Measurements from ENCODE around the gene IGDCC3.

Gene IGDCC3

GRCh38 chr15:65338823-65339222, 39.0 kb downstream of the IGDCC3 start:
- DNase-seq, result no peak

DNA sequence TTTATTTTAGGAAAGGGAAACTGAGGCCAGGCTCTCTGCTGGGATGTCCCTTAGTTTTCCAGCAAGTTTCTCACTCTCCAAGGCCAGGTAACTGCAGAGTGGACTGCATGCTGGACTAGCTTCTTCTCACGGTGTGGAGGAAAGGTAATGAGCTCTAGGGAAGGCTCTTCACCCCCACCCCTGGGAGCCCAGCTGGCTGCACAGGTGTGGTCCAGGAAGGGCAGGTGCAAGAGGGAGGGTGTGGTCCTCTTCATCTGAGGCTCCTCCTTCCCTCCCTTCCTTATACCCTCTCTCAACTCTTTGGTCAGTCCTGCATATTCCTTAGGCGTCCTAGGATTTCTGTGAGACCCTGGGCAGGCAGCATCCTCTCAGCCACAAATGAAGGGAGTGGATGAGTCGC, 39.4 kb downstream of the IGDCC3 start:
- DNase-seq, result no peak

DNA sequence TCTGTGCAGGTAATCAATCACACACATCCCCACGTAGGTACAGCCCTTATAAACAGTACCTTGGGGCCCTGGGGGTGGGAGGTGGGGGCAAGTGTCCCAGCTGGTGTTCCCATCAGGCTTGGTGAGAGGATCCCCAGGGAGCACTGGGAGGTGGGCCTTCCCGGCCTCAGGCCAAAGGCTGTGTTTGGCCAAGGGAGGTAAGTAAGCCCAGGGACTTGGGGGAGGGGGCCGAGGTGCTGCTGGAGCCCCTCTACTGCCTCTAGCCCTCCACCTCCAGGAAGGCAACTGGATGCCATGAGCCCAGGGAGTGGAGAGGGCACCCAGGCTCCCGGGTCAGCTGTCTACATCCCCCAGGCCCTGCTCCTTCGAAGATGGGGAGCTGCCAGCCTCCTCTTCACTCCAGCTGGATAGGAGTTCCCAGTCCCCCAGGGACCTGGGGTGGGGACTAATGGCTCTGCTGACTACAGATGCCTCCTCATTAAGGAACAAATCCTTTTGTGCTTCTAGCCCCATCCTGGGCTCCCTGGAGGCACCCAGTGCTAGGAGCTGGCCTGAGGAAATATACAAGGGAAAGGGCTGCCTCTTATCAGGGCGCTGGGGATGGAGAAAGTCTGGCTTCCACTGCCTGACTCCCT, 40.2 kb downstream of the IGDCC3 start:
- no peak for DNase-seq

- no peak for DNase-seq
Observed at GRCh38 chr15:65336493-65337435, 41.0 kb downstream of the IGDCC3 start.

GRCh38 chr15:65335278-65336055, 42.3 kb downstream of the IGDCC3 start:
- no peak for DNase-seq

DNA sequence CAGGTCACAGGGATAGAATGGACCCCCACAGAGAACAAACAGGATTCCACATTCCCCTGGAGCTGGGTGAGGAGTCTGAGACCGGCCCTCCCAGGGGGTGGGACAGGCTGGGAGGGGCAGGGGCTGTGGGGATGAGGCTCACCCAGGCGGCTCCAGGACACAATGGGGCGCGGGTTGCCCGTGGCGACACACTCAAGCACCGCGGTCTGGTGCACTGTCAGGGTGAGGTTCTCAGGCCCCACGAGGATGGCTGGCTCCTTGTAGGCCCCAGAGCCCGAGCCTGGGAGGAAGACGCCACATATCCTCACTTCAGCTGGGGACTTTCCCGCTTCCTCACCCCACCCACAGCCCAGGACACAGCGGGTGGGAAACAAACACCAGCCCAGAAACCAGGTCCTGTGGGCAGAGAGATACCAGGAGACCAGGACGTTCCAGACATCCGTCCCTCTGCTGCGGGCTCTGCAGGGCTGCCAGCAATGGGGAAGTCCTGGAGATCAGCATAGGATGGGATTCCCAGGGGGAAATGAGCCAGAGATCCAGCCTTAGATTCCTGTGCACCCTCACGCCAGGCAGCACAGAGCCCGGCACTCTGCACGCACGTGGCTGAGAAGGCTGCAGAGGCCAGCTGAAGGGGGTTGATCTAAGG, 43.1 kb downstream of the IGDCC3 start:
- no peak for DNase-seq

DNA sequence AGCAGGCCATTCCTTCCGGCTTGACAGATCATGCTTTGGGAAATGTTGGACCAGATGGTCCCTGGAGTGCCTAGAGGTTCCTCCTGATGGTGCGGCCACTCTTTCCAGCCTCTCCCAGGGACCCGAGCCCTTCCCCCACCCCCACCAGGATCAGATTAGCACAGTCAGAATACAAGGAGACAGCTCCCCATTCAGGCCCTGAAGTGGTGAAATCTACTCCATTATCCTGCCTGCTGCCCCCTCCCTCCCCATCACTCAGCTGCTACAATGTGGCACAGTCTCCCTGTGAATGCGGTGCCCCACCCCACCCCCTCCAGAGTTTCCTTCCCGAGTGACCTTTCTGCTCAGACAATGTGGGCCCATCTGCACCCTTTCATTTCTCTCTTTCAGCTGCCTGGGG, 43.9 kb downstream of the IGDCC3 start:
- DNase-seq, result no peak

DNA sequence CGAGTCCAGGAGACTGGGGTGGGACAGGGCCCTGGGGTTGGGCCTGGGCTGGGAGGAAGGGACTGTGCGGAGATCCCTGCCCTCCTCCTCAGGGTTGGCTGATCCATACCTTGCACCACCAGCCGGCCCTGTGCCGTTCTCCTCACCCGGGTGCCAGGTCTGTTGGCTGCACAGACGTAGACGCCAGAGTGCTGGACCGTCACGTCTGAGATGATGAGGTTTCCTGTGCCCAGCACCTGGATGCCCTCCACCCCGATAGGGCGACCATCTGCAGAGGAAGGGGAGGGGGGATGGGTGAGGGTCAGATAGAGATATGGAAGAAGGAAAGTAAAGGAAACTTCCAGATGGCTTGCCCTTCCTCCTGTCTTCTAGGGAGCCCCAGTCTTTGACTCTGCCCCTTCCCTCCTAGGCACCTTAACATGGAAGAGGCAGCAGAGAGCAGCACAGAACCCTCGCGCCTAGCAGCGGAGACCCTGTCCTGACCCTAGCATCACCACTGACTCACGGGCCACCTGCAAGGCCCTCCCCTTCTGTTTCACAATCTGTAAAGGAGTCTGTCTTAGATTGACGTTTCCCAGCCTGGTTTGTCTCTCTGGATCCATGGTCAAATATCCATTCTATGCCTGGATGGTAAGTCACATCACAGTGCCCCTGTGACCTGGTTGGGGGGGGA, 44.5 kb downstream of the IGDCC3 start:
- no peak for DNase-seq

DNA sequence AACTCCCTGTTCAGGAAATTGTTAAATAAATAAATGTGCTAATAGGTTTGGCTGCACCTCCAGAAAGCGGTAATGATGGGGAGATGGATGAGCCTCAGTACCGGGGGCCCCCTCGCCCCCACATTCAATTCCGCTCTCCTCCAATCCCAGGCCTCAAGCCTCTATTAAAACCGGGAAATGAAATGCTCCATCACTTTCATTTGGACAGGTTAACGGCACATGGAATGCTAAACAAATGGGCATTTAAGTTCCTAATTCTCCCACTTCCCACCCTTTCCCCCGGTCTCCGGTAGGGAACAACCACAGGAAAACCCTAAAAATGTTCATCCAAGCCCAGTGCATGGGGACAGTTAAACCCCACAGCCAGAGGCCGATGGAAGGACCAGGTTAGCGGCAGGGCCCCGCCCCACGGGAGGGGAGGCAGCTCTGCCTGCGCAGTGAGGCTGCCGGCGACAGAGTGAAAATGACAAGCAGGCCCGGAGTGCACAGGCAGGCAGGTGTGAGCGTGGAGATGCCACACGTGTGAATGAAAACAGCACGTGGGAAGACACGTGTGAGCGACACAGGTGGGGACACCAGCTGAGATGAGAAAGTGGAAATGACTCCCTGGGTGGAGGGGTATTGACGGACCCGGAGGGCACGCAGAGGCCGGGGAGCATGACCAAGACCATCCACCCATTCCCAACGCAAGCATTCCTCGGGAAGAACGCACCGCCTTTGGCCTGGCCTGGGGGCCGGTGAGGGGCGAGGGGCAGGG, 45.2 kb downstream of the IGDCC3 start:
- DNase-seq, result no peak

- no peak for DNase-seq
Observed at GRCh38 chr15:65331811-65332210, 46.0 kb downstream of the IGDCC3 start.

- no peak for DNase-seq
Observed at GRCh38 chr15:65330934-65331645, 46.7 kb downstream of the IGDCC3 start.

- DNase-seq, result no peak
Observed at GRCh38 chr15:65329984-65330735, 47.6 kb downstream of the IGDCC3 start.

DNA sequence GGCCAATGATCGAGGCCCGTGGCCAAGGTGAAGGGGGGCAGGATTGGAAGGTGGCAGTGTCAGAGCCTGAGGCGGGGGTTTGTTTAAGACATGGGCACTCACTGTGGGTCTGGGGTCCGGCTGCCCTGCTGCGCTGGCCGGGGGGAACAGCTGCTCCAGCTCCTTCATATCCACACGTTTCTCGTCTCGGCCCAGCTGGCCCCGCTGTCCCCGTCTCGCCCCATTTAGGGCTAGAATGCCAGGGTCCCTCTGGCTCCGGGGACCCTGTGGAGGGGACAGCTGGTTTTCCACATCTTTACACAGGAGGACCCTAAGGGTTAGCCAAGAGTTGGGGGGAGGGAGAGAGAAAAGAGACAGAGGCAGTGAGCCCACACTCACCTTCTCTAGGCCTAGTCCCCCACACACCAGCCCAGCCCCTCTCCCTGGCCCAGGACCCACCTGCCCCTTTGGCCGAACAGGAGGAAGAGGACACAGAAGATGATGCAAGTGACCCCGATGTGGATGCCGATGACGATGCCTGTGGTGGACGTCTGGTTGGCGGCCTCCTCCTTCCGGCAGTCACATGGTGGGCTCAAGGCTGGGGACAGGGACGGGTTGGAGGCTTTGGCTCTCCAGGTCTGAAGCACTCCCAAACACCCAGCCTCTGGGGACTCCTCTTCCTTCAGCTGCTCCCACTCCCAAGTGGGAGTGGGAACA, 48.4 kb downstream of the IGDCC3 start:
- no peak for DNase-seq

GRCh38 chr15:65328506-65329287, 49.1 kb downstream of the IGDCC3 start:
- DNase-seq, result no peak

DNA sequence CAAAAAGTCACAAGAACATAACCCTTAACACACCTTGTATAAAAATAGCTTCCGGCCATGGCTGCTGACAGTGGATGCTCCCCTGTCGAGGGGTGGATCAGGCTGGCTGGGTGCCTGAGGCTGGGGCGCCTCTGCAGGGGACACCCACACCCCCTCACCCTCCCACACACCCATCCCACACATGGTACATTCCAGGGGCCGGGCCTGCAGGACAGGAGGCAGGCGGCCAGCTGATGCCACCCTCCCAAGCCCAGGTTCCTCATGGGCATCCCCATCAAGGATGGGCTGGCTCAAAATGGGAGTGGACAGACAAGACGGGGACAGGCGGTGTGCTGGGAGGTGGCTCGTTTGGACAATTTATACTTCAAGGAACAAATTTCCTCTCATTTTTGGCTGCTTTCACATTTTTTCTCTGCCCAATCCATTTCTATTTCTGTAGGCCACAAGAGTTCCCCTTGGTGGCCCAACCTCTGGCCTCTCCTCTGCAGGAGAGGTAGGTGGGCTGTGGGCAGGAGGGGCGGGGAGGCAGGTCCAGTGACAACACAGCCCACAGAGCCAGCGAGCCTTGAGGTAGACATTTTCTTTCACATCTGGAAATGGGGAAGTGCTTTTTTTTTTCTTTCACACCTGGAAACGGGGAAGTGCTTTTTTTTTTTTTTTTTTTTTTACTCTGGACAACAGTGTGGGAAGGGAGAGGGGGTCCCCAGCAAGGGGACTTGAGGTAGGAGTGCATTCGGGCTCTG, 50.0 kb downstream of the IGDCC3 start:
- DNase-seq, result no peak

GRCh38 chr15:65326818-65327217, 51.0 kb downstream of the IGDCC3 start:
- no peak for DNase-seq

DNA sequence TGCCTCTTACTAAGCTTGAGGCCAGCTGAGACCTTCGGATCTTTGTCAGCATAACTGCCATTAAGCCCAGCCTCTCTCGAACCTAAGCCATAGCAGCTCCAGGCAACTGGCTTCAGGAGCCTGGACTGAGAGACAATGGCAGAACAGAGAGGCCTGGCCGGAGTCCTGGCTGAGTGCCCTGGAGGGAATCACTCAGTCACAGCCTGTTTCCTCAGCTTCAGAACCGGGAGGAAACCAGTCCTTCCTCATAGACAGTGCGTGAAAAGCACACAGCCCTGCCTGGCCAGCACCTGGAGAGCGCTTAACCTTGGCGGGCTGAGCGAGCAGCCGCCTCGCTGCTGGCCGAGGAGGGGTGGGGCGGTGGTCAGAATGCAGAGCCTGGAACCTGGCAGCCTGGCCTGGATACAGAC, 51.7 kb downstream of the IGDCC3 start:
- no peak for DNase-seq

GRCh38 chr15:65323071-65323511, 54.7 kb downstream of the IGDCC3 start:
- DNase-seq, result no peak
